K562 (cell line): ENCODE results near the gene ACAT2. TPM values are rescaled to one million over a fixed set of nuclear protein-coding genes. Genes with fewer than 3 reads are reported as not detected.

Experiments used
- ATAC-seq: fragments of 200-7000 bp; cut with Tn5 transposase; 3 replicates; pipeline ENCODE4 v1.9.1; 2020; ENCODE audit warnings: moderate library complexity
- BruUV-seq: library from RNA; stranded (reverse); fragments of 400-500 nt; replicated peaks from 2 replicates; lab custom pipeline; 2021; lab: Mats Ljungman, UMichigan
- CTCF ChIA-PET: fragments of 300-600 bp; formaldehyde crosslinking; extraction: SDS; loops from one replicate; lab custom pipeline; 2021; ENCODE audit warnings: low intra/inter-chr PET ratio; lab: Yijun Ruan, JAX
- POLR2A ChIA-PET: fragments of 300-600, 350-650 bp; sonication (Branson Sonifier 250); formaldehyde crosslinking; extraction: SDS; loops from one replicate; lab custom pipeline; 2021; ENCODE audit warnings: antibody characterized with exemption, inconsistent platforms; lab: Yijun Ruan, JAX
- DNase-seq, 4 experiments: peaks; one replicate each; pipeline versions ENCODE4 v3.0.0 to v3.0.0-alpha.2; 2011 to 2018; ENCODE audit warnings: low spot score in 3 of 4, mixed read lengths in 3 of 4; ENCODE audit errors: extremely low read depth in 1 of 4
- FAIRE-seq: peaks from 2 replicates; lab custom pipeline; 2011; peaks lifted over from hg19 to GRCh38; lab: Jason Lieb, UNC
- H2AFZ ChIP-seq: 2 replicates; pipeline ENCODE4 v1.6.0; 2011; ENCODE audit warnings: low read depth, low read length, control low read depth, inconsistent platforms
- H3K27ac ChIP-seq: fragments of 200-600 bp; 3 replicates; pipeline ENCODE4 v1.8.0; 2011; ENCODE audit warnings: low read depth, mild to moderate bottlenecking, control low read depth, inconsistent platforms, low read length, moderate library complexity, mixed read lengths; ENCODE audit errors: extremely low read depth
- H3K27me3 ChIP-seq, 2 experiments: fragments of 300-600 bp in 1 of 2; 2 replicates in 1 of 2; 3 replicates in 1 of 2; pipeline versions ENCODE4 v1.6.0 to v1.8.0; 2011; ENCODE audit warnings: inconsistent platforms in 2 of 2, low read length in 2 of 2, mild to moderate bottlenecking in 1 of 2, mixed read lengths in 1 of 2, moderate library complexity in 1 of 2; ENCODE audit not compliant: control insufficient read depth in 2 of 2, insufficient read depth in 2 of 2
- H3K36me3 ChIP-seq: fragments of 300-600 bp; 3 replicates; pipeline ENCODE4 v1.8.0; 2011; ENCODE audit warnings: mild to moderate bottlenecking, low read length, inconsistent platforms; ENCODE audit not compliant: control insufficient read depth, insufficient read depth
- H3K4me1 ChIP-seq, 2 experiments: fragments of 200-600 bp in 1 of 2; replicated peaks in 1 of 2; 2 replicates in 1 of 2; 3 replicates in 1 of 2; pipeline versions ENCODE4 v1.5.1 to v1.8.0; 2011; ENCODE audit warnings: inconsistent platforms in 2 of 2, low read length in 2 of 2, mild to moderate bottlenecking in 1 of 2, mixed read lengths in 1 of 2, moderate library complexity in 1 of 2; ENCODE audit not compliant: control insufficient read depth in 2 of 2, insufficient read depth in 2 of 2
- H3K4me2 ChIP-seq: 2 replicates; pipeline ENCODE4 v1.6.1; 2011; ENCODE audit warnings: low read length, control low read depth, inconsistent platforms, mixed read lengths; ENCODE audit not compliant: insufficient read depth
- H3K4me3 ChIP-seq: fragments of 200-600 bp; sonication (generic), shearing (Covaris generic); 2 replicates; pipeline ENCODE4 v1.5.1; 2016; ENCODE audit warnings: control low read depth, inconsistent platforms
- H3K79me2 ChIP-seq: fragments of 200-600 bp; 3 replicates; pipeline ENCODE4 v1.8.0; 2011; ENCODE audit warnings: low read length, inconsistent platforms; ENCODE audit not compliant: control insufficient read depth, insufficient read depth
- H3K9ac ChIP-seq, 2 experiments: 2 replicates each; pipeline versions ENCODE4 v1.6.0 to v1.6.1; 2011; ENCODE audit warnings: low read depth in 2 of 2, low read length in 2 of 2, control low read depth in 1 of 2, inconsistent platforms in 1 of 2, mild to moderate bottlenecking in 1 of 2, mixed read lengths in 1 of 2; ENCODE audit not compliant: insufficient read depth in 1 of 2
- H3K9me1 ChIP-seq: one replicate; pipeline ENCODE4 v1.6.0; 2011; ENCODE audit warnings: inconsistent platforms, mild to moderate bottlenecking, low read length, moderate library complexity; ENCODE audit not compliant: control insufficient read depth, insufficient read depth
- H3K9me3 ChIP-seq: replicated peaks from 2 replicates; pipeline ENCODE4 v1.5.1; 2011; ENCODE audit warnings: low read depth, low read length, inconsistent platforms; ENCODE audit not compliant: control insufficient read depth, insufficient read depth
- H4K20me1 ChIP-seq: replicated peaks from 2 replicates; pipeline ENCODE4 v1.6.1; 2011; ENCODE audit warnings: low read length, inconsistent platforms, mixed read lengths; ENCODE audit not compliant: control insufficient read depth, insufficient read depth
- BHLHE40 ChIP-seq: IDR thresholded peaks from 2 replicates; pipeline ENCODE4 v1.6.1; 2011; ENCODE audit warnings: low read length, improper control_type of control experiment
- CEBPG ChIP-seq, 3 experiments: fragments of 200-800 bp in 1 of 3; sonication (Bioruptor generic) in 1 of 3; sonication (generic) in 1 of 3; formaldehyde crosslinking in 1 of 3; IDR thresholded peaks in 2 of 3; conservative IDR thresholded peaks in 1 of 3; 2 replicates each; pipeline versions ENCODE4 v1.6.1 to v1.8.0; 2016 to 2022; ENCODE audit warnings: missing compliant biosample characterization in 2 of 3, missing genetic modification characterization in 2 of 3, mild to moderate bottlenecking in 1 of 3, missing genetic modification reagents in 1 of 3
- FOXP1 ChIP-seq: sonication (generic); formaldehyde crosslinking; IDR thresholded peaks from 2 replicates; pipeline ENCODE4 v1.8.0; 2022; ENCODE audit warnings: mild to moderate bottlenecking, missing genetic modification reagents
- HOMEZ ChIP-seq: fragments of 250-450 bp; sonication (Bioruptor Pico); IDR thresholded peaks from 2 replicates; pipeline ENCODE4 v1.4.0; 2020; ENCODE audit warnings: mild to moderate bottlenecking, moderate library complexity
- KLF1 ChIP-seq: fragments of 450-650 bp; IDR thresholded peaks from 2 replicates; pipeline ENCODE4 v1.6.1; 2016; ENCODE audit warnings: missing genetic modification characterization, missing compliant biosample characterization
- NFATC3 ChIP-seq: fragments of 450-650 bp; IDR thresholded peaks from 2 replicates; pipeline ENCODE4 v1.6.1; 2017; ENCODE audit warnings: mild to moderate bottlenecking
- SMARCA4 ChIP-seq: fragments of 450-650 bp; IDR thresholded peaks from 2 replicates; pipeline ENCODE4 v1.6.1; 2016
- TSHZ1 ChIP-seq: fragments of 250-450 bp; sonication (Bioruptor Pico); IDR thresholded peaks from 2 replicates; pipeline ENCODE4 v1.4.0; 2020; ENCODE audit warnings: mild to moderate bottlenecking, moderate library complexity
- U2AF1 ChIP-seq: fragments of 200-400 bp; formaldehyde crosslinking; optimal IDR thresholded peaks from 2 replicates; pipeline ENCODE3; 2017; ENCODE audit warnings: mild to moderate bottlenecking, low read depth, low read length, moderate library complexity
- ZKSCAN1 ChIP-seq: fragments of 150-350 bp; IDR thresholded peaks from 2 replicates; pipeline ENCODE4 v1.6.1; 2016; ENCODE audit warnings: low read depth, low read length
- ZNF395 ChIP-seq: fragments of 200-800 bp; sonication (Bioruptor generic); IDR thresholded peaks from 2 replicates; pipeline ENCODE4 v1.6.1; 2017; ENCODE audit warnings: missing genetic modification characterization, missing compliant biosample characterization
- ZZZ3 ChIP-seq: fragments of 450-650 bp; IDR thresholded peaks from 2 replicates; pipeline ENCODE4 v1.6.1; 2016; ENCODE audit warnings: antibody characterized with exemption, mild to moderate bottlenecking, moderate library complexity
- WGBS: fragments of 100-300 bp; shearing (Covaris generic); methylation state at CpG from one replicate; pipeline ENCODE4 v1.1.6; 2016; ENCODE audit warnings: low coverage, mixed read lengths; ENCODE audit not compliant: insufficient coverage; ENCODE audit errors: missing lambda C conversion rate; 5-methylcytosine and 5-hydroxymethylcytosine counted together
- in situ Hi-C: fragments of 300-500 bp; cut with MboI; formaldehyde crosslinking; loops from 4 replicates; pipeline ENCODE4 v1.15.0; 2018; ENCODE audit warnings: inconsistent platforms, mixed read lengths
- intact Hi-C: fragments of 100-400 bp; cut with micrococcal nuclease; formaldehyde crosslinking; loops from 2 replicates; pipeline ENCODE4 v1.14.2; 2022
- polyA plus RNA-seq, 8 experiments: library from polyadenylated mRNA; depleted of rRNA in 4 of 8; stranded (reverse) in 5 of 8; unstranded in 3 of 8; fragments of >200 nt; fragmentation: Nextera tagmentation in 2 of 8; fragmentation: Illumina TruSeq in 1 of 8; extraction: Ambion mirVana in 2 of 8; extraction: Trizol in 1 of 8; gene quantifications; 2 replicates each; pipeline versions ENCODE4 v1.2.1 to v1.2.3, GENCODE V29; 2011 to 2014; ENCODE audit warnings: inconsistent platforms in 1 of 8, missing spikeins in 1 of 8
- total RNA-seq, 7 experiments: library from RNA; depleted of rRNA in 6 of 7; stranded (reverse); fragments of >200 nt in 6 of 7; fragmentation: Illumina TruSeq in 2 of 7; extraction: Trizol in 2 of 7; gene quantifications; 2 replicates each; pipeline versions ENCODE4 v1.2.1 to v1.2.3, GENCODE V29; 2011 to 2021; ENCODE audit warnings: low replicate concordance in 1 of 7

ACAT2 gene
- total and polyA plus RNA-seq, 9 of the 15 experiments (the other 6 are each of a cell fraction or from before 2014, with no cell fraction given), result 63.0 to 309 (median 144) TPM

- Histone ChIP-seq H3K9me1 (no peaks in the 10 kb centered on the region), H3K27ac (no peak overlapping the region), H3K79me2 (no peaks in the 10 kb centered on the region), H4K20me1 (no peaks in the 10 kb centered on the region), H2AFZ (peak overlapping the region; percentile 36; the same call in 1 of the 2 replicates), H3K9me3 (no peaks in the 10 kb centered on the region), H3K4me3 (no peak overlapping the region), H3K9ac (no peak overlapping the region), H3K36me3 (no peaks in the 10 kb centered on the region), H3K4me1 (peaks cover 6 to 23% of the 10 kb centered on the region in 2 experiments), H3K4me2 (no peak overlapping the region; the same call in 1 of the 2 replicates), H3K27me3 (peaks cover 0 to 5% of the 10 kb centered on the region in 2 experiments; a peak in 1 of 5 replicates)
- 14% methylated on average over 5 of the region's 5 CpGs for WGBS
- POLR2A ChIA-PET, result interaction anchor here (0.6 to 4.0 kb wide), 4 partner anchors 11 to 23 kb away, joined by 3 to 19 read pairs (median 4); partner anchors contain the start of genes SOD2 and WTAP
- CTCF ChIA-PET, result no interaction called here
- no peak for DNase-seq
- FAIRE-seq, result no peak
- BruUV-seq, result no TSS peak
- intact Hi-C loops (no loop called here), in situ Hi-C loops (no loop called here)
- peak; percentile 68 for ATAC-seq
- TF ChIP-seq ZZZ3 (no peak), ZNF395 (CRISPR knock-in tag) (peak; percentile 41; the same call in 1 of the 2 replicates), ZKSCAN1 (no peak), HOMEZ (CRISPR knock-in tag) (no peak), CEBPG (CRISPR knock-in tag; IDR thresholded peaks at IDR 0.05) (peak; percentile 39; the same call in 1 of the 2 replicates), CEBPG (tag; conservative IDR thresholded peaks at IDR 0.05 in 1 of 2, IDR thresholded peaks at IDR 0.05 in 1 of 2) (peak; percentile 95 to 96), U2AF1 (no peak), FOXP1 (CRISPR knock-in tag) (no peak), BHLHE40 (no peak), NFATC3 (no peak), TSHZ1 (CRISPR knock-in tag) (no peak), SMARCA4 (peak; percentile 25; the same call in 1 of the 2 replicates), KLF1 (tag) (no peak)
Measured at GRCh38 chr6:159716247-159717096, 45.4 kb upstream of the ACAT2 start.
